ENCODE measurements around the gene CPNE9. TPM values are rescaled to one million over a fixed set of nuclear protein-coding genes. Genes with fewer than 3 reads are reported as not detected.

Gene CPNE9
- total RNA-seq, 1 experiment from 2014 or later, result 0.38 TPM

GRCh38 chr3:9716801-9717555 is 13.3 kb downstream of the CPNE9 start:
- no peak overlapping the region for H3K4me3 ChIP-seq (ENCODE audit: insufficient read depth, low read depth, low read length)
- peaks cover 2% of the 10 kb centered on the region; the same call in 1 of the 2 replicates for H3K27me3 ChIP-seq (ENCODE audit: control insufficient read depth, insufficient read depth, low read length)
- no peaks in the 10 kb centered on the region for H3K36me3 ChIP-seq (replicated peaks; ENCODE audit: control insufficient read depth, insufficient read depth, low read length)
- DNase-seq, result no peak

- Histone ChIP-seq H3K36me3 (replicated peaks; ENCODE audit: control insufficient read depth, insufficient read depth, low read length) (no peaks in the 10 kb centered on the region), H3K27me3 (ENCODE audit: control insufficient read depth, insufficient read depth, low read length) (no peaks in the 10 kb centered on the region; the same call in 1 of the 2 replicates), H3K4me3 (ENCODE audit: insufficient read depth, low read depth, low read length) (no peak overlapping the region)
- no peak for DNase-seq
Observed at GRCh38 chr3:9717563-9717962, 13.9 kb downstream of the CPNE9 start.

- no peak overlapping the region for H3K4me3 ChIP-seq (ENCODE audit: insufficient read depth, low read depth, low read length)
- H3K27me3 ChIP-seq (ENCODE audit: control insufficient read depth, insufficient read depth, low read length), result no peaks in the 10 kb centered on the region; the same call in 1 of the 2 replicates
- no peak for DNase-seq
- no peaks in the 10 kb centered on the region for H3K36me3 ChIP-seq (replicated peaks; ENCODE audit: control insufficient read depth, insufficient read depth, low read length)
Observed at GRCh38 chr3:9718118-9718517, 14.5 kb downstream of the CPNE9 start.

GRCh38 chr3:9721015-9721699 is 17.5 kb downstream of the CPNE9 start:
- Histone ChIP-seq H3K27me3 (ENCODE audit: control insufficient read depth, insufficient read depth, low read length) (no peaks in the 10 kb centered on the region; the same call in 1 of the 2 replicates), H3K4me3 (ENCODE audit: insufficient read depth, low read depth, low read length) (no peak overlapping the region), H3K36me3 (replicated peaks; ENCODE audit: control insufficient read depth, insufficient read depth, low read length) (no peaks in the 10 kb centered on the region)
- DNase-seq, result no peak

GRCh38 chr3:9721700-9722060 is 18.0 kb downstream of the CPNE9 start:
- Histone ChIP-seq H3K36me3 (replicated peaks; ENCODE audit: control insufficient read depth, insufficient read depth, low read length) (no peaks in the 10 kb centered on the region), H3K4me3 (ENCODE audit: insufficient read depth, low read depth, low read length) (no peak overlapping the region), H3K27me3 (ENCODE audit: control insufficient read depth, insufficient read depth, low read length) (no peaks in the 10 kb centered on the region; the same call in 1 of the 2 replicates)
- DNase-seq, result no peak

GRCh38 chr3:9725775-9726515 is 22.3 kb downstream of the CPNE9 start:
- Histone ChIP-seq H3K27me3 (ENCODE audit: control insufficient read depth, insufficient read depth, low read length) (no peaks in the 10 kb centered on the region; the same call in 1 of the 2 replicates), H3K4me3 (ENCODE audit: insufficient read depth, low read depth, low read length) (no peak overlapping the region), H3K36me3 (replicated peaks; ENCODE audit: control insufficient read depth, insufficient read depth, low read length) (no peaks in the 10 kb centered on the region)
- DNase-seq, result no peak

GRCh38 chr3:9727041-9727595 is 23.5 kb downstream of the CPNE9 start:
- Histone ChIP-seq H3K36me3 (replicated peaks; ENCODE audit: control insufficient read depth, insufficient read depth, low read length) (no peaks in the 10 kb centered on the region), H3K4me3 (ENCODE audit: insufficient read depth, low read depth, low read length) (peak overlapping the region; percentile 26; the same call in 1 of the 2 replicates), H3K27me3 (ENCODE audit: control insufficient read depth, insufficient read depth, low read length) (no peaks in the 10 kb centered on the region; the same call in 1 of the 2 replicates)
- DNase-seq, result peak; percentile 84

GRCh38 chr3:9727743-9728142 is 24.1 kb downstream of the CPNE9 start:
- DNase-seq, result no peak
- Histone ChIP-seq H3K4me3 (ENCODE audit: insufficient read depth, low read depth, low read length) (no peak overlapping the region), H3K27me3 (ENCODE audit: control insufficient read depth, insufficient read depth, low read length) (no peaks in the 10 kb centered on the region; the same call in 1 of the 2 replicates), H3K36me3 (replicated peaks; ENCODE audit: control insufficient read depth, insufficient read depth, low read length) (no peaks in the 10 kb centered on the region)

GRCh38 chr3:9729419-9729818 is 25.8 kb downstream of the CPNE9 start:
- DNase-seq, result peak; percentile 8
- peaks cover 1% of the 10 kb centered on the region for H3K36me3 ChIP-seq (replicated peaks; ENCODE audit: control insufficient read depth, insufficient read depth, low read length)
- H3K27me3 ChIP-seq (ENCODE audit: control insufficient read depth, insufficient read depth, low read length), result no peaks in the 10 kb centered on the region
- H3K4me3 ChIP-seq (ENCODE audit: insufficient read depth, low read depth, low read length), result no peak overlapping the region

GRCh38 chr3:9730657-9731205 is 27.1 kb downstream of the CPNE9 start:
- H3K36me3 ChIP-seq (replicated peaks; ENCODE audit: control insufficient read depth, insufficient read depth, low read length), result peaks cover 6% of the 10 kb centered on the region
- DNase-seq, result peak; percentile 92
- no peaks in the 10 kb centered on the region for H3K27me3 ChIP-seq (ENCODE audit: control insufficient read depth, insufficient read depth, low read length)
- peak overlapping the region; percentile 41 for H3K4me3 ChIP-seq (ENCODE audit: insufficient read depth, low read depth, low read length)

- no peaks in the 10 kb centered on the region for H3K27me3 ChIP-seq (ENCODE audit: control insufficient read depth, insufficient read depth, low read length)
- H3K4me3 ChIP-seq (ENCODE audit: insufficient read depth, low read depth, low read length), result peak within 1 kb of the TSS; percentile 85
- DNase-seq, result peak; percentile 100
- peaks cover 9% of the 10 kb centered on the region for H3K36me3 ChIP-seq (replicated peaks; ENCODE audit: control insufficient read depth, insufficient read depth, low read length)
Observed at GRCh38 chr3:9731206-9732079, 27.8 kb downstream of the CPNE9 start, which contains the start of gene BRPF1. Gene BRPF1, plus strand, starts transcription at chr3:9731735. Its CDS starts 2,406 bp downstream, at chr3:9734141.

GRCh38 chr3:9732080-9732739 is 28.6 kb downstream of the CPNE9 start:
- Histone ChIP-seq H3K27me3 (ENCODE audit: control insufficient read depth, insufficient read depth, low read length) (no peaks in the 10 kb centered on the region), H3K36me3 (replicated peaks; ENCODE audit: control insufficient read depth, insufficient read depth, low read length) (peaks cover 15% of the 10 kb centered on the region), H3K4me3 (ENCODE audit: insufficient read depth, low read depth, low read length) (peak overlapping the region; percentile 85)
- peak; percentile 82 for DNase-seq

GRCh38 chr3:9732740-9733115 is 29.1 kb downstream of the CPNE9 start:
- no peak for DNase-seq
- peaks cover 18% of the 10 kb centered on the region for H3K36me3 ChIP-seq (replicated peaks; ENCODE audit: control insufficient read depth, insufficient read depth, low read length)
- H3K27me3 ChIP-seq (ENCODE audit: control insufficient read depth, insufficient read depth, low read length), result no peaks in the 10 kb centered on the region
- peak overlapping the region; percentile 85 for H3K4me3 ChIP-seq (ENCODE audit: insufficient read depth, low read depth, low read length)

Measured in H7 (cell line).